Keratinocyte (primary cell): ENCODE measurements around the gene AGAP1.

ENCODE experiments used
- EZH2 ChIP-seq: IDR thresholded peaks from one replicate; pipeline ENCODE4 v1.6.1; 2012; ENCODE audit warnings: inconsistent platforms, mild to moderate bottlenecking, low read length, moderate library complexity
- TF ChIP-seq, protein P1 (sequence below), 3 experiments: IDR thresholded peaks in 1 of 3; conservative IDR thresholded peaks in 1 of 3; optimal IDR thresholded peaks in 1 of 3; 2 replicates in 2 of 3; 3 replicates in 1 of 3; pipeline versions ENCODE3 to v1.5.1; 2011; ENCODE audit warnings: low read length in 3 of 3, mild to moderate bottlenecking in 3 of 3, moderate library complexity in 2 of 3, control low read depth in 1 of 3, inconsistent platforms in 1 of 3; ENCODE audit not compliant: insufficient read depth in 2 of 3; ENCODE audit errors: extremely low read depth in 1 of 3

DNA sequence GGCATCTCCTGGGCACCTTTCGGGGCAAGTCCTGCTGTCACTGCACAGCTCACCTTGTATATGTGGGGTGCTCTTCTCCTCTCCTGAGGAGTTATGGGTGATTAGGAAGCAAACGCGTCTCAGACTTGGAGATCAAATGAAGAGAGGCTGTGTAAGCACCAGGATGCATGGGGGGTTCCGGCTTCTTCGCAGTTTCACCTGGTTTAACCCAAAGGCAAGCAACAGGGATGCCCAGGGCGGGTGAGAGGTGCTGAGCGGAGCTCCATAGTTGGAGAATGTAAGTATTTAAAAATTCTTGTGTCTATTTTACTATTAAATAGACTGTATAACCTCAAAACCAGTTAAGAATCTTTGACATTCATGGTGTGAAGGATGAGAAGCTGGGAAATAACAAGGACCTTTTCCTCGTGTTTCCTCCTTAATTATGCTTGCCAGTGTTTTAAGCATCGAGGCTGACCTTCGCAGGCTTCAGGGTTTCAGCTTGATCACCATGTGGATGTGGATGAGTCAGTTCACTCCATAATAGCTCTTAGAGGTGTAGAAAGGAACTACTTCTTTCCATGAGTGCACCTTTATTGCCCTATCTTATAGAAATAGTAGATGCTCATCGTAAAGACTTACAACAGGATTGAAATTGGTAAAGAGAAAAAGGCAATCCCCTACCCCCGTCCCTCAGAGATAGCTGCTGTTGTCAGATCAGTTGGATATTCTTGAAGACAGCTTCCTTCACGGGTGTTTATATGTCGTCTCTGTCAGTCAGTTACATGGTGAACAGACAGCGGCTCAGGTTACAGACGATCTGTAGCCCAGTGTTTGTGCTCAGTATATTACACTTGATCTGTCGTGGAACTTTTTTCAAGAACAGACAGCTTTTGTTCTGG, 201.1 kb downstream of the AGAP1 start:
- TF ChIP-seq, protein P1, sequence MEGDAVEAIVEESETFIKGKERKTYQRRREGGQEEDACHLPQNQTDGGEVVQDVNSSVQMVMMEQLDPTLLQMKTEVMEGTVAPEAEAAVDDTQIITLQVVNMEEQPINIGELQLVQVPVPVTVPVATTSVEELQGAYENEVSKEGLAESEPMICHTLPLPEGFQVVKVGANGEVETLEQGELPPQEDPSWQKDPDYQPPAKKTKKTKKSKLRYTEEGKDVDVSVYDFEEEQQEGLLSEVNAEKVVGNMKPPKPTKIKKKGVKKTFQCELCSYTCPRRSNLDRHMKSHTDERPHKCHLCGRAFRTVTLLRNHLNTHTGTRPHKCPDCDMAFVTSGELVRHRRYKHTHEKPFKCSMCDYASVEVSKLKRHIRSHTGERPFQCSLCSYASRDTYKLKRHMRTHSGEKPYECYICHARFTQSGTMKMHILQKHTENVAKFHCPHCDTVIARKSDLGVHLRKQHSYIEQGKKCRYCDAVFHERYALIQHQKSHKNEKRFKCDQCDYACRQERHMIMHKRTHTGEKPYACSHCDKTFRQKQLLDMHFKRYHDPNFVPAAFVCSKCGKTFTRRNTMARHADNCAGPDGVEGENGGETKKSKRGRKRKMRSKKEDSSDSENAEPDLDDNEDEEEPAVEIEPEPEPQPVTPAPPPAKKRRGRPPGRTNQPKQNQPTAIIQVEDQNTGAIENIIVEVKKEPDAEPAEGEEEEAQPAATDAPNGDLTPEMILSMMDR (optimal IDR thresholded peaks at IDR 0.05 in 1 of 3, IDR thresholded peaks at IDR 0.05 in 1 of 3, conservative IDR thresholded peaks at IDR 0.05 in 1 of 3; ENCODE audit: extremely low read depth in 1 of 3, insufficient read depth in 2 of 3, low read length in 3 of 3): no peak
- no peak for TF ChIP-seq EZH2
